ENCODE measurements around the gene PHLPP2.

GRCh38 chr16:71687861-71688260, 36.6 kb downstream of the PHLPP2 start:
- TF ChIP-seq POU6F1 (CRISPR knock-in tag; IDR thresholded peaks at IDR 0.05; ENCODE audit: borderline replicate concordance, low read depth) (no peak), PATZ1 (CRISPR knock-in tag; IDR thresholded peaks at IDR 0.05; ENCODE audit: borderline replicate concordance) (no peak), TOX (CRISPR knock-in tag; IDR thresholded peaks at IDR 0.05; ENCODE audit: borderline replicate concordance) (no peak), ARNTL (CRISPR knock-in tag; IDR thresholded peaks at IDR 0.05; ENCODE audit: borderline replicate concordance, low read depth) (no peak), RARB (CRISPR knock-in tag; IDR thresholded peaks at IDR 0.05) (no peak), CREB5 (CRISPR knock-in tag; IDR thresholded peaks at IDR 0.05; ENCODE audit: low read depth) (no peak), CSRNP3 (CRISPR knock-in tag; IDR thresholded peaks at IDR 0.05) (no peak), ZFP30 (CRISPR knock-in tag; IDR thresholded peaks at IDR 0.05) (no peak)
